ENCODE measurements around the gene DKC1. TPM values are rescaled to one million over a fixed set of nuclear protein-coding genes. Genes with fewer than 3 reads are reported as not detected.

The DKC1 gene
- total and polyA plus RNA-seq, 2 donors from 2014 or later: 21.7 to 35.7 TPM

GRCh38 chrX:154818916-154819770 is 56.5 kb downstream of the DKC1 start:
- Histone ChIP-seq H3K27ac (ENCODE audit: low read depth in 2 of 2, low read length in 2 of 2) (no peak overlapping the region), H3K4me3 (ENCODE audit: low read length in 3 of 3) (no peak overlapping the region), H3K4me1 (ENCODE audit: control insufficient read depth in 2 of 3, insufficient read depth in 2 of 3, low read depth in 1 of 3, low read length in 3 of 3) (no peaks in the 10 kb centered on the region), H3K27me3 (ENCODE audit: control insufficient read depth, insufficient read depth, low read length) (no peaks in the 10 kb centered on the region), H3K9me3 (ENCODE audit: control insufficient read depth in 2 of 3, insufficient read depth in 1 of 3, low read length in 3 of 3) (no peaks in the 10 kb centered on the region), H3K9ac (ENCODE audit: low read length in 3 of 3) (no peak overlapping the region), H3K36me3 (ENCODE audit: control insufficient read depth in 2 of 3, insufficient read depth in 3 of 3, low read length in 3 of 3) (no peaks in the 10 kb centered on the region)
- no peak for TF ChIP-seq CTCF (IDR thresholded peaks at IDR 0.05; ENCODE audit: borderline replicate concordance, extremely low read depth, insufficient read depth)
- intact Hi-C loops (cut with DNase I): no loop called here
- FAIRE-seq (no peak), DNase-seq (no peak)

GRCh38 chrX:154819771-154820341 is 57.2 kb downstream of the DKC1 start:
- H3K4me3 ChIP-seq (ENCODE audit: low read length in 3 of 3): no peak overlapping the region
- intact Hi-C loops (cut with DNase I): no loop called here
- no peaks in the 10 kb centered on the region for H3K9me3 ChIP-seq (ENCODE audit: control insufficient read depth in 2 of 3, insufficient read depth in 1 of 3, low read length in 3 of 3)
- no peak for TF ChIP-seq CTCF (IDR thresholded peaks at IDR 0.05; ENCODE audit: borderline replicate concordance, extremely low read depth, insufficient read depth)
- no peaks in the 10 kb centered on the region for H3K36me3 ChIP-seq (ENCODE audit: control insufficient read depth in 2 of 3, insufficient read depth in 3 of 3, low read length in 3 of 3)
- no peak for FAIRE-seq
- H3K27ac ChIP-seq (ENCODE audit: low read depth in 2 of 2, low read length in 2 of 2): no peak overlapping the region
- no peak for DNase-seq
- no peak overlapping the region for H3K9ac ChIP-seq (ENCODE audit: low read length in 3 of 3)
- H3K27me3 ChIP-seq (ENCODE audit: control insufficient read depth, insufficient read depth, low read length): no peaks in the 10 kb centered on the region
- H3K4me1 ChIP-seq (ENCODE audit: control insufficient read depth in 2 of 3, insufficient read depth in 2 of 3, low read depth in 1 of 3, low read length in 3 of 3): no peaks in the 10 kb centered on the region

GRCh38 chrX:154821523-154821922 is 58.9 kb downstream of the DKC1 start:
- no peak for TF ChIP-seq CTCF (IDR thresholded peaks at IDR 0.05; ENCODE audit: borderline replicate concordance, extremely low read depth, insufficient read depth)
- Histone ChIP-seq H3K4me1 (ENCODE audit: control insufficient read depth in 2 of 3, insufficient read depth in 2 of 3, low read depth in 1 of 3, low read length in 3 of 3) (no peaks in the 10 kb centered on the region), H3K27me3 (ENCODE audit: control insufficient read depth, insufficient read depth, low read length) (no peaks in the 10 kb centered on the region), H3K4me3 (ENCODE audit: low read length in 3 of 3) (no peak overlapping the region), H3K9me3 (ENCODE audit: control insufficient read depth in 2 of 3, insufficient read depth in 1 of 3, low read length in 3 of 3) (no peaks in the 10 kb centered on the region), H3K36me3 (ENCODE audit: control insufficient read depth in 2 of 3, insufficient read depth in 3 of 3, low read length in 3 of 3) (no peaks in the 10 kb centered on the region), H3K27ac (ENCODE audit: low read depth in 2 of 2, low read length in 2 of 2) (no peak overlapping the region), H3K9ac (ENCODE audit: low read length in 3 of 3) (no peak overlapping the region)
- DNase-seq (no peak), FAIRE-seq (no peak)
- intact Hi-C loops (cut with DNase I): no loop called here

Data from kidney (tissue), 14 donors.